T follicular helper cell (primary cell): Measurements from ENCODE around the gene PRM2.
"Not testable (repeated sequence)": the region's sequence is repeated elsewhere in the genome, so short reads cannot be mapped to it uniquely, and the experiment has no call there.

Experiments
- DNase-seq: peaks from one replicate; pipeline ENCODE4 v3.0.0-alpha.2; 2020; ENCODE audit warnings: low read depth

The PRM2 gene

GRCh38 chr16:11307639-11308492 is 31.6 kb upstream of the PRM2 start:
- no peak for DNase-seq

- DNase-seq: no peak
Measured at GRCh38 chr16:11306997-11307638, 30.8 kb upstream of the PRM2 start.

GRCh38 chr16:11306381-11306780 is 30.1 kb upstream of the PRM2 start:
- no peak for DNase-seq

- no peak for DNase-seq
Measured at GRCh38 chr16:11303405-11304138, 27.3 kb upstream of the PRM2 start.

- DNase-seq: no peak
Measured at GRCh38 chr16:11302977-11303376, 26.7 kb upstream of the PRM2 start.

GRCh38 chr16:11301645-11302501 is 25.6 kb upstream of the PRM2 start:
- DNase-seq: no peak

- no peak for DNase-seq
Measured at GRCh38 chr16:11300560-11300892, 24.2 kb upstream of the PRM2 start.

GRCh38 chr16:11299865-11300559 is 23.7 kb upstream of the PRM2 start:
- no peak for DNase-seq

GRCh38 chr16:11298950-11299547 is 22.8 kb upstream of the PRM2 start:
- not testable (repeated sequence) for DNase-seq

- no peak for DNase-seq
Measured at GRCh38 chr16:11298143-11298900, 22.0 kb upstream of the PRM2 start.

GRCh38 chr16:11297492-11298142 is 21.3 kb upstream of the PRM2 start:
- DNase-seq: peak; percentile 35

- no peak for DNase-seq
Measured at GRCh38 chr16:11296706-11297491, 20.6 kb upstream of the PRM2 start.

GRCh38 chr16:11296351-11296705 is 20.0 kb upstream of the PRM2 start:
- no peak for DNase-seq

- DNase-seq: no peak
Measured at GRCh38 chr16:11295672-11296071, 19.4 kb upstream of the PRM2 start.

GRCh38 chr16:11292076-11292748 is 15.9 kb upstream of the PRM2 start:
- no peak for DNase-seq

GRCh38 chr16:11291091-11291703 is 14.9 kb upstream of the PRM2 start:
- DNase-seq: no peak

- DNase-seq: no peak
Measured at GRCh38 chr16:11290102-11290893, 14.0 kb upstream of the PRM2 start.
